IMR-90 (cell line): ENCODE measurements around the gene SRPRA. TPM values are rescaled to one million over a fixed set of nuclear protein-coding genes. Genes with fewer than 3 reads are reported as not detected.

Source experiments
- ATAC-seq: fragments of 200-7000 bp; cut with Tn5 transposase; 2 replicates; pipeline ENCODE4 v1.9.1; 2020; ENCODE audit warnings: low read depth, mild to moderate bottlenecking, moderate library complexity
- BruUV-seq: library from RNA; stranded (reverse); fragments of 400-500 nt; replicated peaks from 2 replicates; lab custom pipeline; 2021; lab: Mats Ljungman, UMichigan
- CTCF ChIA-PET: fragments of 300-600 bp; formaldehyde crosslinking; extraction: SDS; loops from one replicate; lab custom pipeline; 2021; ENCODE audit warnings: antibody characterized with exemption; lab: Yijun Ruan, JAX
- POLR2A ChIA-PET: fragments of 300-600 bp; sonication (Branson Sonifier 250); formaldehyde crosslinking; loops from one replicate; lab custom pipeline; 2022; ENCODE audit warnings: antibody characterized with exemption; ENCODE audit not compliant: unreplicated experiment; lab: Charles Lee
- DNase-seq: peaks from one replicate; pipeline ENCODE4 v3.0.0; 2013
- H2AFZ ChIP-seq: replicated peaks from 2 replicates; pipeline ENCODE3; 2013; ENCODE audit warnings: low read length, mild to moderate bottlenecking; ENCODE audit not compliant: poor library complexity
- H2AK5ac ChIP-seq: 2 replicates; pipeline ENCODE4 v1.6.1; 2013; ENCODE audit warnings: low read depth, low read length, inconsistent platforms
- H2AK9ac ChIP-seq: replicated peaks from 2 replicates; pipeline ENCODE3; 2013; ENCODE audit warnings: mild to moderate bottlenecking, low read depth, low read length, moderate library complexity; ENCODE audit not compliant: poor library complexity
- H2BK120ac ChIP-seq: 2 replicates; pipeline ENCODE4 v1.6.1; 2013; ENCODE audit warnings: low read depth, low read length, inconsistent platforms
- H2BK15ac ChIP-seq: 3 replicates; pipeline ENCODE4 v1.6.1; 2013; ENCODE audit warnings: low read depth, low read length, inconsistent platforms
- H2BK20ac ChIP-seq: 2 replicates; pipeline ENCODE4 v1.6.1; 2013; ENCODE audit warnings: low read depth, mild to moderate bottlenecking, inconsistent platforms, low read length, moderate library complexity
- H2BK5ac ChIP-seq: 2 replicates; pipeline ENCODE4 v1.6.1; 2013; ENCODE audit warnings: mild to moderate bottlenecking, low read depth, low read length, inconsistent platforms; ENCODE audit not compliant: poor library complexity, severe bottlenecking
- H3K14ac ChIP-seq: replicated peaks from 2 replicates; pipeline ENCODE4 v1.6.1; 2013; ENCODE audit warnings: low read depth, low read length, inconsistent platforms
- H3K18ac ChIP-seq: 2 replicates; pipeline ENCODE4 v1.6.1; 2013; ENCODE audit warnings: low read depth, low read length, control low read depth
- H3K23ac ChIP-seq: 2 replicates; pipeline ENCODE4 v1.6.1; 2013; ENCODE audit warnings: low read depth, low read length, inconsistent platforms
- H3K27ac ChIP-seq: 2 replicates; pipeline ENCODE4 v1.5.1; 2013; ENCODE audit warnings: mild to moderate bottlenecking, control low read depth, low read length; ENCODE audit not compliant: insufficient read depth
- H3K27me3 ChIP-seq: 2 replicates; pipeline ENCODE4 v1.6.1; 2013; ENCODE audit warnings: low read length; ENCODE audit not compliant: control insufficient read depth, insufficient read depth
- H3K36me3 ChIP-seq: 2 replicates; pipeline ENCODE4 v1.6.1; 2013; ENCODE audit warnings: low read length, mixed read lengths; ENCODE audit not compliant: control insufficient read depth, insufficient read depth
- H3K4ac ChIP-seq: 2 replicates; pipeline ENCODE4 v1.6.1; 2013; ENCODE audit warnings: low read depth, low read length, inconsistent platforms
- H3K4me1 ChIP-seq: 2 replicates; pipeline ENCODE4 v1.6.1; 2013; ENCODE audit warnings: low read length, mixed read lengths; ENCODE audit not compliant: control insufficient read depth, insufficient read depth
- H3K4me2 ChIP-seq: 2 replicates; pipeline ENCODE4 v1.6.1; 2013; ENCODE audit warnings: low read depth, mild to moderate bottlenecking, control low read depth, low read length, moderate library complexity
- H3K4me3 ChIP-seq: 2 replicates; pipeline ENCODE4 v1.5.1; 2013; ENCODE audit warnings: low read depth, mild to moderate bottlenecking, control low read depth, low read length, moderate library complexity; ENCODE audit not compliant: insufficient read depth
- H3K56ac ChIP-seq: 2 replicates; pipeline ENCODE4 v1.6.1; 2013; ENCODE audit warnings: low read length, inconsistent platforms; ENCODE audit not compliant: insufficient read depth; ENCODE audit errors: extremely low read depth
- H3K79me1 ChIP-seq, 2 experiments: 2 replicates each; pipeline ENCODE4 v1.6.1; 2013; ENCODE audit warnings: low read length in 2 of 2, inconsistent platforms in 1 of 2, low read depth in 1 of 2
- H3K9ac ChIP-seq: 2 replicates; pipeline ENCODE4 v1.6.1; 2013; ENCODE audit warnings: low read depth, low read length, control low read depth
- H3K9me1 ChIP-seq: 2 replicates; pipeline ENCODE4 v1.6.1; 2013; ENCODE audit warnings: low read length, inconsistent platforms; ENCODE audit not compliant: insufficient read depth
- H3K9me3 ChIP-seq: 2 replicates; pipeline ENCODE4 v1.6.1; 2013; ENCODE audit warnings: low read length; ENCODE audit not compliant: control insufficient read depth, insufficient read depth
- H4K20me1 ChIP-seq: 2 replicates; pipeline ENCODE4 v1.6.1; 2013; ENCODE audit warnings: low read length, inconsistent platforms; ENCODE audit not compliant: insufficient read depth
- H4K5ac ChIP-seq: 2 replicates; pipeline ENCODE4 v1.6.1; 2013; ENCODE audit warnings: mild to moderate bottlenecking, low read depth, low read length, control low read depth
- H4K8ac ChIP-seq, 2 experiments: 2 replicates each; pipeline ENCODE4 v1.6.1; 2013; ENCODE audit warnings: low read depth in 2 of 2, low read length in 2 of 2, control low read depth in 1 of 2, inconsistent platforms in 1 of 2
- H4K91ac ChIP-seq: 2 replicates; pipeline ENCODE4 v1.6.1; 2013; ENCODE audit warnings: low read depth, low read length, inconsistent platforms; ENCODE audit not compliant: insufficient read depth
- BHLHE40 ChIP-seq: fragments of 150-350 bp; IDR thresholded peaks from 2 replicates; pipeline ENCODE4 v1.6.1; 2016; ENCODE audit warnings: mild to moderate bottlenecking, low read depth, low read length
- CEBPB ChIP-seq: IDR thresholded peaks from 2 replicates; pipeline ENCODE4 v1.6.1; 2012; ENCODE audit warnings: low read depth, low read length, improper control_type of control experiment
- CHD1 ChIP-seq: IDR thresholded peaks from 2 replicates; pipeline ENCODE4 v1.6.1; 2012; ENCODE audit warnings: low read depth, low read length, improper control_type of control experiment
- FOS ChIP-seq: fragments of 150-350 bp; IDR thresholded peaks from 2 replicates; pipeline ENCODE4 v1.6.1; 2016; ENCODE audit warnings: low read depth, low read length
- MAFK ChIP-seq: IDR thresholded peaks from 2 replicates; pipeline ENCODE4 v1.6.1; 2012; ENCODE audit warnings: low read depth, low read length, improper control_type of control experiment
- MXI1 ChIP-seq: IDR thresholded peaks from 2 replicates; pipeline ENCODE4 v1.6.1; 2012; ENCODE audit warnings: low read depth, mild to moderate bottlenecking, low read length, moderate library complexity, borderline replicate concordance
- NFE2L2 ChIP-seq: fragments of 150-350 bp; IDR thresholded peaks from 2 replicates; pipeline ENCODE4 v1.6.1; 2016; ENCODE audit warnings: low read depth, mild to moderate bottlenecking, low read length
- POLR2A ChIP-seq: IDR thresholded peaks from 2 replicates; pipeline ENCODE4 v1.6.1; 2012; ENCODE audit warnings: mild to moderate bottlenecking, low read depth, low read length
- RAD21 ChIP-seq: IDR thresholded peaks from 2 replicates; pipeline ENCODE4 v1.6.1; 2012; ENCODE audit warnings: low read length, improper control_type of control experiment
- RCOR1 ChIP-seq: IDR thresholded peaks from 2 replicates; pipeline ENCODE4 v1.6.1; 2012; ENCODE audit warnings: mild to moderate bottlenecking, low read length, improper control_type of control experiment; ENCODE audit not compliant: insufficient replicate concordance
- RFX5 ChIP-seq: IDR thresholded peaks from 2 replicates; pipeline ENCODE4 v1.8.0; 2012; ENCODE audit warnings: low read depth, mild to moderate bottlenecking, low read length, moderate library complexity
- SMC3 ChIP-seq: fragments of 150-350 bp; IDR thresholded peaks from 2 replicates; pipeline ENCODE4 v1.6.1; 2016; ENCODE audit warnings: low read depth, mild to moderate bottlenecking, antibody characterized with exemption, low read length, moderate library complexity
- WGBS, 2 experiments: methylation state at CpG; one replicate each; pipeline versions ENCODE4 v1.1.5 to v1.1.7; 2013; ENCODE audit warnings: missing lambda C conversion rate in 2 of 2; ENCODE audit not compliant: insufficient read length in 1 of 2; ENCODE audit errors: extremely low coverage in 2 of 2; 5-methylcytosine and 5-hydroxymethylcytosine counted together
- dilution Hi-C: fragments of 300-500 bp; cut with HindIII; formaldehyde crosslinking; loops from one replicate; pipeline ENCODE4 v1.14.3; 2018; ENCODE audit warnings: low sequenced_read_pairs; ENCODE audit not compliant: unreplicated experiment
- in situ Hi-C: fragments of 300-500 bp; cut with MboI; formaldehyde crosslinking; loops from 3 replicates; pipeline ENCODE4 v1.14.3; 2019; ENCODE audit warnings: low sequenced_read_pairs, inconsistent platforms, mixed read lengths
- intact Hi-C: fragments of 100-400 bp; cut with micrococcal nuclease; formaldehyde crosslinking; loops from 2 replicates; pipeline ENCODE4 v1.10.0; 2022
- polyA plus RNA-seq, 3 experiments: library from polyadenylated mRNA; depleted of rRNA; stranded (reverse); fragments of >200 nt; gene quantifications; 2 replicates each; pipeline ENCODE4 v1.2.3, GENCODE V29; 2012; ENCODE audit warnings: low replicate concordance in 1 of 3
- total RNA-seq: library from RNA; depleted of rRNA; stranded (reverse); fragments of >200 nt; gene quantifications from 2 replicates; pipeline ENCODE4 v1.2.3, GENCODE V29; 2012
- TF ChIP-seq, protein P1 (sequence below): fragments of 150-350 bp; IDR thresholded peaks from 2 replicates; pipeline ENCODE4 v1.6.1; 2016; ENCODE audit warnings: low read depth, mild to moderate bottlenecking, low read length, moderate library complexity, borderline replicate concordance
- TF ChIP-seq, protein P2 (sequence below): fragments of 150-350 bp; IDR thresholded peaks from 2 replicates; pipeline ENCODE4 v1.6.1; 2017; ENCODE audit warnings: mild to moderate bottlenecking, antibody characterized with exemption, low read length, low read depth

SRPRA gene
- total and polyA plus RNA-seq, 2 of the 4 experiments (the other 2 are of a cell fraction), result 108 to 131 TPM

DNA sequence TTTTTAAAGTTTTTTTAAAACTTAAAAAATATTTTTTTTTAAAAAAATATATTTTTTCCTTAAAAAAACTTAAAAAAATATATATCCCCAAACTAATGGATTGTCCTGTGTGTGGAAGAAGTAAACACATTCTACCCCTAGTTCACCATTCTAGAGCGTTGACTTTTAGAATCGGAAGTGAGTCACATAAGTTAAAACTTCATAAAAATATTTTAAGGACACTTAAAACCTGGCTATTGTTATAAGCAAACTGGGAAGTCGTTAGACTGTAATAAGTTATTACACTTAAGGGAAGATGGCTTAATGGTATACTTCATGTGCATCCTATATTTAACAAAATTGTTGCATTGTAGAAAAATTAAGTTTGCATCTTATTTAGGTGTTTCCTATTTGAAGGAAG is 36.0 kb downstream of the SRPRA start:
- H3K4ac ChIP-seq, result no peak overlapping the region

More for the DNA sequence above, 36.0 kb downstream of the SRPRA start:
- Histone ChIP-seq H3K79me1 (peaks cover 16 to 32% of the 10 kb centered on the region in 2 experiments), H3K27me3 (no peaks in the 10 kb centered on the region), H2AK9ac (no peak overlapping the region), H3K56ac (no peak overlapping the region), H3K14ac (no peak overlapping the region), H3K23ac (no peak overlapping the region), H2BK20ac (no peak overlapping the region), H4K91ac (no peak overlapping the region), H2AK5ac (no peak overlapping the region), H3K9ac (no peak overlapping the region), H3K4me2 (no peak overlapping the region), H3K9me3 (no peaks in the 10 kb centered on the region), H4K8ac (no peak overlapping the region), H4K20me1 (peaks cover 13% of the 10 kb centered on the region; the same call in 1 of the 2 replicates), H3K9me1 (no peaks in the 10 kb centered on the region), H2BK5ac (no peak overlapping the region), H2BK120ac (no peak overlapping the region), H3K4me1 (peaks cover 1% of the 10 kb centered on the region; the same call in 1 of the 2 replicates), H2AFZ (no peak overlapping the region), H2BK15ac (no peak overlapping the region), H3K18ac (no peak overlapping the region), H4K5ac (no peak overlapping the region), H3K4me3 (no peak overlapping the region), H3K27ac (no peak overlapping the region), H3K36me3 (peaks cover 2% of the 10 kb centered on the region; the same call in 1 of the 2 replicates)
- ChIA-PET CTCF (no interaction called here), POLR2A (no interaction called here)
- dilution Hi-C loops (no loop called here), in situ Hi-C loops (no loop called here), intact Hi-C loops (no loop called here)
- ATAC-seq, result no peak
- TF ChIP-seq SMC3 (no peak), CEBPB (no peak), POLR2A (no peak), RAD21 (no peak), RFX5 (no peak), NFE2L2 (no peak), MXI1 (no peak), CHD1 (no peak), BHLHE40 (no peak), RCOR1 (no peak), FOS (no peak), MAFK (no peak)
- TF ChIP-seq, protein P1, sequence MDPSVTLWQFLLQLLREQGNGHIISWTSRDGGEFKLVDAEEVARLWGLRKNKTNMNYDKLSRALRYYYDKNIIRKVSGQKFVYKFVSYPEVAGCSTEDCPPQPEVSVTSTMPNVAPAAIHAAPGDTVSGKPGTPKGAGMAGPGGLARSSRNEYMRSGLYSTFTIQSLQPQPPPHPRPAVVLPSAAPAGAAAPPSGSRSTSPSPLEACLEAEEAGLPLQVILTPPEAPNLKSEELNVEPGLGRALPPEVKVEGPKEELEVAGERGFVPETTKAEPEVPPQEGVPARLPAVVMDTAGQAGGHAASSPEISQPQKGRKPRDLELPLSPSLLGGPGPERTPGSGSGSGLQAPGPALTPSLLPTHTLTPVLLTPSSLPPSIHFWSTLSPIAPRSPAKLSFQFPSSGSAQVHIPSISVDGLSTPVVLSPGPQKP, result no peak
- TF ChIP-seq, protein P2, sequence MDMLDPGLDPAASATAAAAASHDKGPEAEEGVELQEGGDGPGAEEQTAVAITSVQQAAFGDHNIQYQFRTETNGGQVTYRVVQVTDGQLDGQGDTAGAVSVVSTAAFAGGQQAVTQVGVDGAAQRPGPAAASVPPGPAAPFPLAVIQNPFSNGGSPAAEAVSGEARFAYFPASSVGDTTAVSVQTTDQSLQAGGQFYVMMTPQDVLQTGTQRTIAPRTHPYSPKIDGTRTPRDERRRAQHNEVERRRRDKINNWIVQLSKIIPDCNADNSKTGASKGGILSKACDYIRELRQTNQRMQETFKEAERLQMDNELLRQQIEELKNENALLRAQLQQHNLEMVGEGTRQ, result no peak
- no TSS peak for BruUV-seq
- DNase-seq, result no peak
- WGBS, 2 experiments, result no CpG with 5 or more reads among the region's 3 CpGs
